Fibroblast of lung (primary cell): ENCODE data around the gene ZNF552.

ENCODE experiments used
- CTCF ChIP-seq, 2 donors: IDR thresholded peaks in 1 of 2; conservative IDR thresholded peaks in 1 of 2; 1 replicate in 1 of 2; 2 replicates in 1 of 2; pipeline ENCODE4 v1.5.1; 2011 to 2012; ENCODE audit warnings: low read length in 2 of 2, control low read depth in 1 of 2, inconsistent platforms in 1 of 2, low read depth in 1 of 2, mild to moderate bottlenecking in 1 of 2
- EZH2 ChIP-seq: IDR thresholded peaks from 2 replicates; pipeline ENCODE4 v1.5.1; 2012; ENCODE audit warnings: low read length, control low read depth, mild to moderate bottlenecking; ENCODE audit errors: missing control alignments

- TF ChIP-seq CTCF (conservative IDR thresholded peaks at IDR 0.05 in 1 of 2, IDR thresholded peaks at IDR 0.05 in 1 of 2; ENCODE audit: low read depth in 1 of 2, low read length in 2 of 2) = no peak
- TF ChIP-seq EZH2 = no peak
These were observed 3.7 kb upstream of the ZNF552 start for GRCh38 chr19:57818378-57818777.
